SKM-1 (cell line): ENCODE data around the gene NFIX.

Experiments
- DNase-seq: peaks from one replicate; lab custom pipeline; 2025; ENCODE audit not compliant: unreplicated experiment; lab: John Stamatoyannopoulos, UW

NFIX gene

DNA sequence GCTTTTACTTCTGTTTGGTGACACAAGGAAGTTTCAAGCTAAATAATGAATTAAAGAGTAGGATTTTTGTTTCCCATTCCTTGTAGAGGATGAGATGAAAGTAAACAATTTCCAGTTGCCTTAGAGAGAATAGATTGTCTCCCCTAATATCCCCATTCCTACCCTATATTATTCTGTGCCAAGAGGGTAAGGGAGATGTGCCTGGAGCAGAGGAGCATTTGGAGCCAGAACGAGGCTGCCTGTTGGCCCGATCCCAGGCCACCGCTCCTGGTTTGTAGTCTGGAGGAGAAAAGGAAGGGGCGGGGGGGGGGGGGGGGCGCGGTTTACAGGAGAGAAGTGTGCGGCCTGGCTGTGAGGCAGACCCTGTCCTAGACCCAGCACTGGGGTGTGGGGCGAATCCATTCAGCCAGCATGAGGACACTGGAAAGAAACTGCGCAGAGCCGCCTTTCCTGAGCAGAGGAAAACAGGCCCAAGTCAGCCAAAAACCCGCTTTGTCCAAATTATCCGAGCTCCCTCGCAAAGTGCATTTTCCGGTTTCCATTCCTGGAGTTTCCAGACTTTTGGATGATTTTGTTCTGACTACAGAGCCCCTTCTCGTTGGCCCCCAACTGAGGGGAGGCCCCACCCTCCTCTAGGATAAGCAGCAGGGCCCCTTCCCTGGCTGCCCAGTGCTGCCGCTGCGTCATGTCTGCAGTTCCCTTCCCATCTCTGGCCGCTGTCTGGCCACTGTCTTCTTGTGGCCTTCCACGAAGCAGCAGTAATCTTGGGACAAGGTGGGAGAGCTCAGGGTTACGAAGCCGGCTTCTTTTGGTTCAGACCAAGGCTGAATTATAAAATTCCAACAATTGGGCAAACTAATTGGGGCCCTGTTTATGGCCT is 23.0 kb downstream of the NFIX start:
- DNase-seq: no peak

DNA sequence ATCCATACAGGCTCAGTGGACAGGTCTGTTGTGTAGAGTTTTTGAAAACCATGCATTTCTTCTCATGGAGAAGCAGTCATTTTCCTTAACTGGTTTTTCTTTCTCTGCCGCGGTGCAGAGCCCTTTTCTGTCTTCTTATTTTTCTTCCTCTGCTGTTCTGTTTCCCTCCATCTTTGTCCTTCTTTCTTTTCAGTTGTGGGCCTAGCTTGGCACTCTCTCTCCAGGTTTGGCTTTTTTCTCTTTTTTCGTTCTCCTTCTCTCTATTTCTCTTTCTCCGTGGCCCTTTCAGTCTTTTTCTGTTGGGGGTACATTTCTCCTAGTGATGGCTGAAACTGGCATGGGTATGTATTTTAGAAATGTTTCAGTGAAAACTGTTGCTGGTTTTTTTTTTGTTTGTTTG is 24.1 kb downstream of the NFIX start:
- DNase-seq: no peak

DNA sequence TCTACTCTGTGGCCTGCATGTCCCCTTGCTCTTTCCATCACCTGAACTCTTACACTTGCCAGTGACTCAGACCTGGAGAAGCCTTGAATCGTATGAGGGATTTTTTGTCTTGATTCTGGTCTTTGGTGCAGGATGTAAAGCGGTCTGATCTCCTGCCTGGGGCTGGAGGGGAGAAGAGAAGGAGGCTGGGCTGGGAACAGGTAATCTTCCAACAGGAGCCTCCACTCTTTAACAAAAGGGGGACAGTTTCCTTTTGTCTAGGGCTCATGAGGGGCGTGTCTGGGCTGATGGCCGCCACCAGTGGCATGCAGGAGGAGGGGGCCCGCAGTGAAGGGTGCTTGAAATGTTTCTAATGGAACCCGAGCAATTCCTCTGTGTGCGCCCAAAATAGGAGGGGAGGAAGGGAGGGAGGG is 24.7 kb downstream of the NFIX start:
- DNase-seq: no peak

DNA sequence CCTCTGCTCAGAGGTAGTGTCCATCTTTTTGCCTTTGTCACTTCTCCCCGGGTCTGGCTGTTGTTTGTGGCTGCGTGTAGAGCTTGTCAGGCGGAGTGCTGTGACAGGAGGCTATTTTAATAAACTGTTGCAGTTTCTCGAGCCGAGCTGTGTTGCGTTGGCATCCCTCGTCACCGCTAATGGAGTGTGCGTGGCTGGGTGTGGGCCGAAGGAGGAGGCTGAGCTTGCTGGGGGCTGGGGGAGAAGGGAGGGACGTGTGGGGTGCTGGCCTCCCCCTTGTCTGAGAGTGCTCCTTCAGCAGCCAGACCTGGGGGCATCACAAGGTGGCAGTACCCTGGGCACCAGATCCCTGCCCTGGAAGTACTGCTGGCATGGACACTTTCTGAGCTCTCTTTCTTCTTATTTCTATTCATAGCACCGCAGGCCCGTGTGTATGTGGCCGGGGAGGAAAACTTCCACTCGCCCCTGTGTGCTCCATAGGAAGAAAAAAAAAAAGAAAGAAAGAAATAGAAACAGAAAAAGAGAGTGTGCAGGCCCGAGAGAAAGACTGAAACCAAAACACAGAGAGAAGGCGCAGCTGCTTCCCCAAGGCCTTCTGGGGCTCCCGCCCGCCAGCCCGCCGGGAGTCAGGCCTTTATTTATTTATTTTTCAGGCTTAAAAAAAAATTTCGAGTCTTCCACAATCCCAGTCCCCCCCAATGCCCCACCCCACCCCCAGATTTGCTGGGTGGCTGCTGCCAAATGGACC is 27.0 kb downstream of the NFIX start:
- DNase-seq: no peak

DNA sequence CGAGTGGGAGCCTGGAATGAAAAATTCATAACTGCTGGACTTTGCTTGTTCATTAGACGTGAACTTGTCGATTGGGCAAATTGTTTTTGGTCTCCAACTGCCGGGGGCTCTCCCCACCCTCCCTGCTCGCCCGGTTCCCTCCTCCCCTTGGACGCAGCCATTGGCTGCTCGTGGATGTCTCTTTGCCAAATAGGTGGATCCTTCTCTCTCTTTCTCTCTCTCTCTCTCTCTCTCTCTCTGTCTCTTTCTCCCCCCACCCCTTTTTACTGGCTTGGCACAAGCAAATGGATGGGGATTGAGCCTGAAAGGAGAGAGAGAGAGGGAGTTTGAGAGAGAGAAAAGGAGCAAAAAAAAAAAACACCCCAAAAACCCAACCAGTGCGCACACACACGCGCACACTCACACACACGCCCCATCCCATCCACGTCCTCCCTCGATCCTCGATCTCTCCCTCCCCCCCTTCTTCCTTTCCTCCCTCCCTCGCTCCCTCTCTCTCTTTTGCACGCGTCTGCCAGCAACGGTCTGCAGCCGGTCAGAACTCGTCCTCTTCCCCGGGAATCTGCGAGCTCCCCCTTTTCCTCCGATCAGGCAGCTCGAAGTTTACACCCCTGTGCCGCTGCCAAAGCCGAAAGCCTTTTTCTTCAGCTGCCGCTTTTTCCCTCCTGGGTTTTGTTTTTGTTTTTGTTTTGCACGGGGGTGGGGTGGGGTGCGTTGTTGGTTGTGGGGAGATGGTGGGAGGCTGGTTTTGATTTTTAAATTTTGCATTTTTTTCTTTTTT is 27.8 kb downstream of the NFIX start:
- no peak for DNase-seq

DNA sequence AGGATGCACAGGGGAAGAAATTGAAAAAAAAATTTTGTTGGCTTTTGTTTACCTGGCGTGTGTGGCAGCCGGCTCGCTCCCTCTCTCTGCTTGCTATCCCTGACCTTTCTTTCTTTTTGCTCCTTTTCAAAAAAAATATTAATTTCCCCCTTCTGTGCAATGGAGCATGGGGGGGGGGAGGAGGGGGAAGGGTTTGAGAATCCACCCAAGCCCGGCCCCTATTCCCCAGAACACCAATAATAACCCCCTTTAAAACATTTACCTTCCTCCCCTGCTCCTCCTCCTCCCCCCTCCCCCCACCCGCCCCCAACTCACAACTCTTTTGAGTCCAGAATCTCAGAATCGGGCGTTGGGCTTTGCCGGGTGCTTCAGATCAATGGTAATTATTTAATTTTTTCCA is 28.4 kb downstream of the NFIX start:
- no peak for DNase-seq

DNA sequence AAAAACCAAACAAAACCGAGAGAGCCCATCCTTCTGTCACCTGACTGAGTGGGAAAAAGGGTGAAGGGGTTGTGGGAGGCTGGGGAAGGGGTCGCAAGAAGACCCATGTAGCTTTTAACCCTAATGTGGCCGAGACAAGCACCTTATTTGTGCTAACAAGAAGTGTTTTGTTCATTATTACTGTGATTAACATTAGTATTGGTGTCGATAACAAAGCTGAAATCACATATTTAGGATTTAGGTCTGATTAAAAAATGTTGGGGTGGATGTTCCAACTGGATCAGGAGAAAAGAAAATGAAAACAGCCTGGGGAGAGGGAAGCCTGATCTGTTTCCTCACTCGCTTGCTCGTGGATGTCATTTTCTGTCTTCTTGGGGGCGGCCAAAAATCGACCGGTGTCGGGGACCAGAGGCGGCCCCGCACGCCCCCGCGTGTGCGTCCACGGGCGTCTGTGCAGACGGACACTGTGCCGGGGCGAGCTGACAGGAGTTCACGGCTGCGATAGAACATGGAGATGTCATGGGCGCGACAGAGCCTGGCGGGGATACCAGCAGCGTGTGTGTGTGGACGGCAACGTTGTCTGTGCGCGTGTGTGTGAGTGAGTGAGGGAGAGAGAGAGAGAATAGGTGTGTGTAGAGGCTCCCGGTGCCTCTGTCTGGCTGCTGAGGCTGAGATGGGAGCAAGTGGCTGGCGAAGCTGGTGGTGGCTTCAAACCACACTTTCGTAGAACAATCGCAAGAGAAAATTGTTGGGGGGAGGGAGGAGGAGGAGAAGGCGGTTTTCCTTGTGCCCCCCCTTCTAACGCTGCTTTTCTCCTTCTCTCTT is 29.1 kb downstream of the NFIX start:
- DNase-seq: no peak

DNA sequence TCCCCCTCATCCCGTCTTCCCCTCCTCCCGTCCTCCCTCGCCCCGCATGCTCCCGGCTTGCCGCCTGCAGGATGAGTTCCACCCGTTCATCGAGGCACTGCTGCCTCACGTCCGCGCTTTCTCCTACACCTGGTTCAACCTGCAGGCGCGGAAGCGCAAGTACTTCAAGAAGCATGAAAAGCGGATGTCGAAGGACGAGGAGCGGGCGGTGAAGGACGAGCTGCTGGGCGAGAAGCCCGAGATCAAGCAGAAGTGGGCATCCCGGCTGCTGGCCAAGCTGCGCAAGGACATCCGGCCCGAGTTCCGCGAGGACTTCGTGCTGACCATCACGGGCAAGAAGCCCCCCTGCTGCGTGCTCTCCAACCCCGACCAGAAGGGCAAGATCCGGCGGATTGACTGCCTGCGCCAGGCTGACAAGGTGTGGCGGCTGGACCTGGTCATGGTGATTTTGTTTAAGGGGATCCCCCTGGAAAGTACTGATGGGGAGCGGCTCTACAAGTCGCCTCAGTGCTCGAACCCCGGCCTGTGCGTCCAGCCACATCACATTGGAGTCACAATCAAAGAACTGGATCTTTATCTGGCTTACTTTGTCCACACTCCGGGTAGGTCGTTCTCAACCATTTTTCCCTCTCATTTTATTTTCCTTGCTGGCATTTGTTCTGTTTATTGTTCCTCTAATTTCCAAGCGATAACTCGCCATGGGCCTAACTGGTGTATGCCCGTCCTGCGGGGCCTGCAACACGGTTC is 29.8 kb downstream of the NFIX start:
- no peak for DNase-seq

DNA sequence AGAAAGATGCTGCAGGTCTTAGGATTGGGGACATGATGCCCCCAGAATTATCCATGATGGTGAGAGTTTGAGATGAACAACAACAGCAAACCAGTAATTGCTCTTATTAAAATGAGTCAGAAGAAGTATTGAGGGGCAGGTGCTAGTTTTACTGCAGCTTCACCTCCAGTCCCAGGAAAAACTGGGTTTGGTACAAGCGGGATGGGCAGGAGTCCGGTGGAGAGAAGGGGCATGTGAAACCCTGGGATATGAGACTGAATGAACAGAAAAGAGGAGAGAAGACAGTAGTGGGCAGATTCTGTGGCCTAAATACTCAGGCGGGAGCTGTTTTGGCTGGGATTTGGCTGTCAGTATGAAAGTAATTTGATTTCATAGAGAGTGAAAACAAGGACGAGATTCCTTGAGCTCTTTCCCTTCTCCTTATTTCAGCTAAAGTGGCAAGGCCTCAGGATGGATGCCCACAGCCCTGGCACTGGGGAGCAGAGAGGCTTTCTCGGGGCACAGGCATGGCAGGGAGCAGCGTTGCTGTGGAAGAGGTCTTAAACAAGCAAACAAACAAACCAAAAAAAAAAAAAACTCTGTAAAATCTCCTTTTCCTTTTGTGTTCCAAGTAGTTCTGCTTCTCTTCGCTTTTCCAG is 30.7 kb downstream of the NFIX start:
- DNase-seq: no peak

DNA sequence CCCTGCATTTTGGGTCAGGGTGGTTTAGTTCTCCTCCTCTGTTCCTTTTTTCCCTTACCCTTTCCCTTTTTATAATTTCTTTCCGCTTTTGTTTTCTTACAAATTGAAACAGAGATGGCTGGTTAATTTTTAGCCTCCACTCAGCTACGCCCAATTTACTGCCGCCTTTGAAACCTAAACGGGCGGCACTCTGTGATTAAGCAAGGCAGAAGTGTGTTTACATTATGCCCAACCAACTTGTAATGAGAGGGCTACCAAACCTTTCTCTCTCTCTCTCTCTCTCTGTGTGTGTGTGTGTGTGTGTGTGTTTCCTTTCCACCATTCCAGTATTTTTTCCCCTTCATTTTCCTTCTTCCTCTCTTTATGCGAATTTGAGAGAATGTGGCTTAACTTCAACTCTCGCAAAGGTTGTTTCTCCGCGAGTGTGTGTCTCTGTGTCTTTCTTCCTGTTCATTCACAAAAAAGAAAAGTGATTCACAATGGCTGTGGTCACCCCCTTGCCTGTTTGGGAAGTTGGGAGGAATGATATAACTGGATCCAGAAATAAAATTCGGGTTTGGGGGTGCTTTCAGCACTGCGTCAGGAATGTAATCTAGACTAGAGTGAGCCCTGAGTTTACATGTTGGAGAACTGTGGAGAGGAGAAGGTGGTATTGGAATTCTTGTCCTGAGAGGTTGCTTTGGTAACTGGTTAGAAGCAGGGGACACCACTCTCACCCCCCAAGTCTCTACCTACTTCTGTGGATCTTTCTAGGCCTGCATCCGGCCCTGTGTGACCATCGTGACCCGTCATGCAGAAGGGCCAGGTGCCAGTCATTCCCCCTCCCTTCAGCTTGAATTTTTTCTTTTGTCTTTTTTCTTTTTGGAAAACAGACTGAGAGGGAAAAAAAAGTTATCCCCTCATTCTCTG is 31.4 kb downstream of the NFIX start:
- DNase-seq: no peak

DNA sequence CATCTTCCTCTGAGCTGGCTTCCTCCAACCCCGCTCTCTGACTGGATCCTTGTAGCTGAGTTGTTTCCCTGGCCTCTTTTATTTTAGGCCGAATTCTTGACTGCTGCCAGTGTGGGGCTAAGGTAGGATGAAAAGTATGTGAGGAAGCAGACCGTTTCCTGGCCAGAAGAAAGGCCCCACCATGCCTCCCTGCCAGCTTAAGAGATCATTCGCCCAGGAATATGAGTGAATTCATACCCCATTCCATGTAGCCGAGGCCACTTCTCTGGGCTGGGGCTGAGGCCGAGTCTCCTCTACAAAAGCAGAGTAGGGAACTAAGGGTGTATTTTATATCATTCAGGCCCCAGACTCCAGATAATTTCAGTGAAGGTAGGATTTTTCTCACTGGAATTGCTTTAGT is 32.3 kb downstream of the NFIX start:
- DNase-seq: no peak

DNA sequence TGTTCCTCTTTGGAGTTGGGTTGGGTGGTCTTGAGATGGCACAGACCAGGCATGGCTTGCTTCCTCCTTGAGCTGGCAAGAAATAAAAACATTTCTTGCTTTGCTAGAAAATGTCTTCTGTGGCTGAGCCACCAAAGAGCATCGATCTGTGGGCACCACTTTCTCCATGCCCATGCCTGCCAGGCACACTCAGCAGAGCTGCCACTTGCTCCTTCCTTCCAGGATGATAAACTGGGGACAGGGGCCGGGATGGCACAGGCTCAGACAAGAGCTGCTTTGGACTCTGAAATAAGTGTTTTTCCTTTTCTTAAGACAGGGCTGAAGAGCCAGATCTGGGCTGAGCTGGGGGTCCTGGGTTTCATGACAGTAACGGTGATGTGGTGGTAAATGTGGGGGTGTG is 32.8 kb downstream of the NFIX start:
- no peak for DNase-seq

DNA sequence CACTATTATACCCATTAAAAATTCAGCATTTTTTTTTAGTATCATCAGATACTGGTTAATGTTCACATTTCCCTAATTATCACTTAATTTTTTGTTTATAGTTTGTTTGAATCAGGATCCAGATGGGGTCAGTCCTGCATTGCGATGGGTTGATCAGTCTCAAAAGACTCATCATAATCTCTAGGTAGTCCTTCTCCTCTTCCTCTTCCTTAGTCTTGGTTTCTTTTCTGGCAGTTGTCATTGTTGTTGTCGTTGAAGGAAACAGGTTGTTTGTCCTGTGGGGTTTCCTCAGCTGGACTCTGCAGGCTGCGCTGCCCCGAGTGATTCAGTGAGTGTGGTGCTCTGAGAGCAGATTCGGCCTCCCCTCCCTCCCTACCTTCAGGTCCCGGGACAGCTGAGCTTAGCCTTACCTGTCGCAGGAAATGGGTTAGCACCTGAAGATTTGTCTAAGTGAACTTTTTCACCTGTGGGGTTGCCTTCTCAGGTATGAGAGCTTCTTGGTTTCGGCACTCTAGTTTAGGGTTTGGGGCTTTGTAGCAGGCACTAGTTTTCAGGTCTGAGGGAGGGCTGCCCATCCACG is 34.1 kb downstream of the NFIX start:
- DNase-seq: no peak

DNA sequence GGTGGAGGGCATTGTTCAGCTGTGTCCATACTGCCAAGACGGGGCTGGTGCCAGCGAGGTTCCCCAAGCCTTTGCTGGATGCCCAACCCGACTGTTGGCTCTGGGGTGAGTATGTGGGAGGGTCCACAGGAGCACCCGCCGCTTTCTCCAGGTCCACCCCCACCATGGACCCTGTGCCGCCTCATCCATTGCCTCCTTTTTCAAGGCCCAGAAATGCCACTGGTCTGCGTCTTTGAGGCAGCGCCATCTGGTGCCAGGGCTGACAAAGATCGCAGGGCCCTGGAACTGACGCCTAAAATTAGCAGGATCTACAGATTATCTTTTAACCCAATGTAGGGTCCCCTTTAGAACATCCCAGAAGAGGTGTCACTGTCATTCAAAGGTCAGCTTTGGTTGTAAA is 34.6 kb downstream of the NFIX start:
- DNase-seq: no peak

DNA sequence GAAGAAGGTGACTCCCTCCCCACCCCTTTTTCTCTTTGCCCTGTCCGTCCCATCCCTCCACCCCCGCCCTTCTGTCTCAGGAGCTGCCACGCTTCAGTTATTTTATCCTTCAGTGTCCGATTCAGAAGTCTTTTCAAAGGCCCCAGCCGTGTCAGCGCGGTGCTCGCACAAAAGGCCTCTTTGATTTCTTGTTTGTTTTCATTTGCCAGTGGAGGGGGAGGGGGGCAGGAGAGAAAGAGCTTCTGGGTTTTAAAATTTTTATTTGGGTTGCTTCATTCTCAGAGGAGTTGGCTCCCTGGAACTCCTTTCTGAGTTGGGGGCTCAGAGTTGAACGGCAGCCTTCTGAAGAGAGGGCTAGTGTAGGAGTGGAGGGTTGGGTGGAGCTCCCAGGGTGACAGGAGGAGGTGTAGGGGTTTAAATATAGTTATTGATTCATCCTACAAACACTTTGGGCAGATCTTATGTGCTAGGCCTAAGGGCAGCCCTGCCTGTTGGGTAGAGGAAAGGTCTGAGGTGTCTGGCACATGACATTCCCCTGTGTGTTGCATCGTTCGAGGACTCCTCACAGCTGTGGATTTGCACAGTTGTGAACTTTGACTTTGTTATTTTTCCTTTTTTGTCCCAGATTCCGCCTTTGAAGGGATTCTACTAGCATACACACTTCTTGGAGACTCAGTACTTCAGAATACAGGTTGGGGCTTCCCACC is 36.8 kb downstream of the NFIX start:
- no peak for DNase-seq

DNA sequence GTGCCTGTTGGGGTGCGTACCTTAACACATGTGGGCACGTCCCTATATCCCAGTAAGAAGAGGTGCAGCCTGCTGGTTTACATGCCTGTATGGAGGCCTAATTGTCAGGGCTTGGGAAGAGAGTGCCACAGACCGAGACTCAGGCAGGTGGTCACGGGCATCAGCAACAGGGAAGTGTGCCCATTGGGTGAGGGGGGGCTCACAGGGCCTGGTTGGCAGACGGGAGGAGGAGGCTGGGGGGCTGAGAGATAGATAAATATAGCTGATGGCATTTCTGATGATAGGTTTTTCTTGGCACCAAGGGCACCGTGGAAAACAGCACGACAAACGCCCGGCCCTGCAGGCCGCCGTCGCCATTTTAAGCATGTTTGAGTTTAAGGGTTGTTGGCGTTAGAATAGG is 37.6 kb downstream of the NFIX start:
- no peak for DNase-seq

DNA sequence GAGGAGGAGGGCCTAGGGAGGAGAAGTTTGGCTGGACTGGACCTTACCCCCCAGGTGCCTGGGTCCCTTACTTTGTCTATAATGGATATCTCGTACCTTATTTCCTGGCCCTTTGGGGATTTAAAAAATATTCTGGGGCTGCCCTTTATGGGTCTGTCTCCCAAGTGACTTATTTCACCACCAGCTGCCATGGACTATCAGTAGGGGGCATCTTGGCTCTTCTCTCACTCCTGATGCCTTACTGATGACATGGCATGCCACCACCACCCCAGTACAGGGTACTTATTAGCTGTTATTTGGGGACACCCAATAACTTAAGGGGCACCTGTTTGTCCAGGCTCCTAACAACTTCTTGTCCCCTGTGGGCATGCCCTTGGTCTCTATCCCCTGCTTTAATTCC is 38.0 kb downstream of the NFIX start:
- no peak for DNase-seq
